Neural crest cell (in vitro differentiated cells): ENCODE results near the gene PARM1. TPM values are rescaled to one million over a fixed set of nuclear protein-coding genes. Genes with fewer than 3 reads are reported as not detected.

Source experiments
- DNase-seq: peaks from one replicate; pipeline ENCODE4 v3.0.0; 2021; ENCODE audit warnings: low read depth, mixed read lengths, low spot score
- H3K27ac Mint-ChIP-seq: one replicate; pipeline ENCODE4 v1.8.0; 2021; ENCODE audit warnings: mild to moderate bottlenecking, mixed read lengths; ENCODE audit not compliant: unreplicated experiment
- H3K27me3 Mint-ChIP-seq: 2 replicates; pipeline ENCODE4 v1.8.0; 2021; ENCODE audit warnings: low read depth, mild to moderate bottlenecking, mixed read lengths
- H3K36me3 Mint-ChIP-seq: 2 replicates; pipeline ENCODE4 v1.8.0; 2021; ENCODE audit warnings: low read depth, mild to moderate bottlenecking, mixed read lengths
- H3K4me1 Mint-ChIP-seq: 2 replicates; pipeline ENCODE4 v1.8.0; 2021; ENCODE audit warnings: mixed read lengths
- H3K4me3 Mint-ChIP-seq: one replicate; pipeline ENCODE4 v1.8.0; 2021; ENCODE audit warnings: mild to moderate bottlenecking, mixed read lengths
- H3K9me3 Mint-ChIP-seq: 2 replicates; pipeline ENCODE4 v1.8.0; 2021; ENCODE audit warnings: mixed read lengths
- CTCF ChIP-seq: fragments of 200-600 bp; sonication (generic); conservative IDR thresholded peaks from 2 replicates; pipeline ENCODE4 v1.5.0; 2021; ENCODE audit warnings: antibody characterized with exemption, mild to moderate bottlenecking
- total RNA-seq: library from RNA; stranded (reverse); gene quantifications from 2 replicates; pipeline ENCODE4 v1.2.1, GENCODE V29; 2021

Gene PARM1
- total RNA-seq, 1 donor from 2014 or later, result 0.96 TPM

- H3K27me3 Mint-ChIP-seq, result no peaks in the 10 kb centered on the region
- DNase-seq, result no peak
- H3K9me3 Mint-ChIP-seq, result no peaks in the 10 kb centered on the region
- no peak for TF ChIP-seq CTCF
- no peaks in the 10 kb centered on the region for H3K4me1 Mint-ChIP-seq
- H3K4me3 Mint-ChIP-seq, result no peak overlapping the region
- no peaks in the 10 kb centered on the region for H3K36me3 Mint-ChIP-seq
- H3K27ac Mint-ChIP-seq, result no peak overlapping the region
These were observed 69.0 kb downstream of the PARM1 start for GRCh38 chr4:75001871-75002270.

- TF ChIP-seq CTCF, result no peak
- Mint-ChIP-seq H3K27ac (no peak overlapping the region), H3K9me3 (peaks cover 2% of the 10 kb centered on the region), H3K36me3 (no peaks in the 10 kb centered on the region), H3K4me3 (no peak overlapping the region), H3K4me1 (no peaks in the 10 kb centered on the region), H3K27me3 (no peaks in the 10 kb centered on the region)
- no peak for DNase-seq
These were observed 69.5 kb downstream of the PARM1 start for GRCh38 chr4:75002381-75002780.

DNA sequence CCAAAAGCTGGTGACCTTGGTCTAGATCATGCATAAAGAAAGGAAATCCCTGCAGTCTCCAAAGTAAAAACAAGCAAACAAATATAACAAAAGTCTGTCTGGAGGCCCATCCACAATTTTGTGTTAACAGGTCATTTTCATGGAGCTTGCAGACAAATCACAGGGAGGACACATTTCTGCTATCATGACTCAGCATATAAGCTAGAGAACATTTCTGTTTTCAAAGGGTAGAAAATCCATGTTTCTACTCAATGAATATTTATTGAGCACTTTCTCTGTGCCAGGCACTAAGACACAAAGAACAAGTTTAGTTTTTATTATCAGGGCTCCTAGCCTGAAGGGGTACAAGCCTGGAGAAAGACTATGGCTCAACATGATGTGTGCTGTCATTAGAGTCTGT lies 71.1 kb downstream of the PARM1 start:
- Mint-ChIP-seq H3K4me1 (no peaks in the 10 kb centered on the region), H3K36me3 (peaks cover 3% of the 10 kb centered on the region), H3K27ac (no peak overlapping the region), H3K4me3 (no peak overlapping the region), H3K27me3 (no peaks in the 10 kb centered on the region), H3K9me3 (peaks cover 5% of the 10 kb centered on the region)
- no peak for DNase-seq
- no peak for TF ChIP-seq CTCF

DNA sequence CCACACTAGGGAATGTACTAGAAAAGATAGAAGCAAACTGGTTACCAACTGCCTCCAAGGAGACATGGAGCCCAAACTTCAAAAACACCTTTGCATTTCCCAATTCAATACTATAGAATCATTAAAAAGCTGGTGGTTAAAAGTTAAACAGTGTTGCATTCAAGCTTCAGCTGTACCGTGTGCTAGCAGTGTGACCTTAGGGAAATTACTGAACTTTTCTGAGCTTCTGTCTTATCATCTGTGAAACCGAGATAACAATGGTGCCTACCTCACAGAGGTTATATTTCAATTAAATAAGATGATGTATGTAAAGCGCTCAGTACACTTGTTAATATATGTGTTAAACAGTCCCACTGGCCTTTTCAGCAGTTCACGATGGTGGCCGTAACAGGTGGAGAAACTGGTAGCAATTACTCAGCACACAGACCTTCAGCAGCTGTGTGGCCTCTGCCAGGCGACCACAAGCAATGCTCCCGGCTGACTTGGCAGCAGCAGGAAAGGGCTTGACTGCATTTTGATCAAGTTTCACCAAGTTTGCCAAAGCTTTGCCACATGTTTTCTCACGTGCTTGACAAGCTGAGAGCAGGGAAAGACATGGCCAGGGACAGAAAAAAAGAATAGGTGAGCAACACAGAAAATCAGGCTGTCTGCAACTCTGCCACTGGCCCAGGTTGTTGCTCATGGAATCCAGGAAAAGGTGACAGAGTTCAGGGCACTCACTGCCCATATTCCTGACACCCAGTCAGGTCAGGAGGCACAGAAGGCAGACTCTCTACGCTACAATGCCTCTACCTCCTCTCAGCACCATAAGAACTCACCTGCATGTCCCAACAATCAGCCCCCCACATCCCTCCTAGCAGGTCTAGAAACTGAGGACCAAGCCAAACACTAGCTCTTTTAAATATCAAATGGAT lies 72.1 kb downstream of the PARM1 start:
- Mint-ChIP-seq H3K9me3 (peaks cover 5% of the 10 kb centered on the region), H3K4me3 (no peak overlapping the region), H3K36me3 (peaks cover 3% of the 10 kb centered on the region), H3K4me1 (no peaks in the 10 kb centered on the region), H3K27me3 (no peaks in the 10 kb centered on the region), H3K27ac (no peak overlapping the region)
- TF ChIP-seq CTCF, result no peak
- no peak for DNase-seq

DNA sequence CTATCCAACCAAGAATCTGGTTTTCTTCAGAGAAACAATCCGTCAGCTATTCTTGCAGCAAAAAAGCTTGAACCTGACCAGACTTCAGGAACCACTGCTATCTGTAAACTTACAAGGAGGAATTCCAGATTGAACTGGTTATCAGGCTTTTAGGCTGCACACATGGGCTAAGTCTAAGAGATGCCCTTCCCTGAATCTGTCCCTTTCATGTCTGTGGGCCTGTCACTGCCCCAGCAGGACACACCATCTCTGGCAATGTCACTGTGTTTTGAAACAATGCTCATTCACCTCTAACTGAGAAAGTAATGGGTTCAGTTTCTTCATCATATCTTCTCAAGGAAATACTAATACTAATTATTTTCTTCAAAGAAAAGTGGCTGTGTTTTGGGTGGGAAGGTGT lies 72.8 kb downstream of the PARM1 start:
- H3K27me3 Mint-ChIP-seq, result no peaks in the 10 kb centered on the region
- peaks cover 3% of the 10 kb centered on the region for H3K36me3 Mint-ChIP-seq
- TF ChIP-seq CTCF, result no peak
- H3K27ac Mint-ChIP-seq, result no peak overlapping the region
- H3K9me3 Mint-ChIP-seq, result peaks cover 5% of the 10 kb centered on the region
- H3K4me3 Mint-ChIP-seq, result no peak overlapping the region
- DNase-seq, result no peak
- H3K4me1 Mint-ChIP-seq, result no peaks in the 10 kb centered on the region
